Calu3 (cell line): Measurements from ENCODE around the gene AIRE. TPM values are rescaled to one million over a fixed set of nuclear protein-coding genes. Genes with fewer than 3 reads are reported as not detected.

Experiments
- BruUV-seq: library from RNA; stranded (reverse); fragments of 400-500 nt; replicated peaks from 2 replicates; lab custom pipeline; 2021; lab: Mats Ljungman, UMichigan
- CTCF ChIA-PET: fragments of 300-600 bp; sonication (Branson Sonifier 250); formaldehyde crosslinking; loops from one replicate; lab custom pipeline; 2022; ENCODE audit warnings: antibody characterized with exemption; lab: Charles Lee
- DNase-seq: peaks from one replicate; pipeline ENCODE4 v3.0.0; 2022
- H3K27ac Mint-ChIP-seq: one replicate; pipeline ENCODE4 v1.8.0; 2022; ENCODE audit warnings: mixed read lengths; ENCODE audit not compliant: unreplicated experiment
- H3K27me3 Mint-ChIP-seq: one replicate; pipeline ENCODE4 v1.8.0; 2022; ENCODE audit warnings: mixed read lengths; ENCODE audit not compliant: unreplicated experiment
- H3K36me3 Mint-ChIP-seq: one replicate; pipeline ENCODE4 v1.8.0; 2022; ENCODE audit warnings: mild to moderate bottlenecking, moderate library complexity, mixed read lengths; ENCODE audit not compliant: insufficient read depth, unreplicated experiment
- H3K4me1 Mint-ChIP-seq: one replicate; pipeline ENCODE4 v1.8.0; 2022; ENCODE audit warnings: mild to moderate bottlenecking, low read depth, mixed read lengths; ENCODE audit not compliant: unreplicated experiment
- H3K4me3 Mint-ChIP-seq: one replicate; pipeline ENCODE4 v1.8.0; 2022; ENCODE audit warnings: mild to moderate bottlenecking, low read depth, moderate library complexity, mixed read lengths; ENCODE audit not compliant: unreplicated experiment
- H3K9me3 Mint-ChIP-seq: one replicate; pipeline ENCODE4 v1.8.0; 2022; ENCODE audit warnings: low read depth, mixed read lengths; ENCODE audit not compliant: unreplicated experiment
- CTCF ChIP-seq: fragments of 200-600 bp; IDR thresholded peaks from one replicate; pipeline ENCODE4 v1.8.0; 2022; ENCODE audit warnings: antibody characterized with exemption; ENCODE audit not compliant: unreplicated experiment
- intact Hi-C: fragments of 100-400 bp; cut with micrococcal nuclease; formaldehyde crosslinking; loops from one replicate; pipeline ENCODE4 v1.10.0; 2022; ENCODE audit not compliant: unreplicated experiment
- total RNA-seq: library from RNA; stranded (reverse); gene quantifications from 2 replicates; pipeline ENCODE4 v1.2.3, GENCODE V29; 2022

The AIRE gene
- total RNA-seq, 1 experiment from 2014 or later = not detected

- H3K36me3 Mint-ChIP-seq = no peaks in the 10 kb centered on the region
- CTCF ChIA-PET = no interaction called here
- peaks cover 38% of the 10 kb centered on the region for H3K27me3 Mint-ChIP-seq
- H3K9me3 Mint-ChIP-seq = no peaks in the 10 kb centered on the region
- H3K4me1 Mint-ChIP-seq = no peaks in the 10 kb centered on the region
- intact Hi-C loops = no loop called here
- H3K4me3 Mint-ChIP-seq = no peak overlapping the region
- no peak for TF ChIP-seq CTCF
- H3K27ac Mint-ChIP-seq = no peak overlapping the region
- no peak for DNase-seq
- no TSS peak for BruUV-seq
Measured at GRCh38 chr21:44267655-44268142, 18.0 kb upstream of the AIRE start.

- no TSS peak for BruUV-seq
- intact Hi-C loops = no loop called here
- no peak for TF ChIP-seq CTCF
- Mint-ChIP-seq H3K27me3 (peaks cover 49% of the 10 kb centered on the region), H3K27ac (no peak overlapping the region), H3K9me3 (no peaks in the 10 kb centered on the region), H3K4me3 (no peak overlapping the region), H3K36me3 (no peaks in the 10 kb centered on the region), H3K4me1 (no peaks in the 10 kb centered on the region)
- CTCF ChIA-PET = interaction anchor here (0.7 kb wide), 1 partner anchor 85 kb away, joined by 4 read pairs; no protein-coding TSS in a partner anchor
- DNase-seq = no peak
Measured at GRCh38 chr21:44269090-44269489, 16.6 kb upstream of the AIRE start.

- peaks cover 61% of the 10 kb centered on the region for H3K27me3 Mint-ChIP-seq
- no peaks in the 10 kb centered on the region for H3K4me1 Mint-ChIP-seq
- intact Hi-C loops = no loop called here
- H3K4me3 Mint-ChIP-seq = no peak overlapping the region
- H3K27ac Mint-ChIP-seq = no peak overlapping the region
- no TSS peak for BruUV-seq
- TF ChIP-seq CTCF = no peak
- no peak for DNase-seq
- no peaks in the 10 kb centered on the region for H3K36me3 Mint-ChIP-seq
- H3K9me3 Mint-ChIP-seq = no peaks in the 10 kb centered on the region
- CTCF ChIA-PET = no interaction called here
Measured at GRCh38 chr21:44271558-44272283, 14.0 kb upstream of the AIRE start.

DNA sequence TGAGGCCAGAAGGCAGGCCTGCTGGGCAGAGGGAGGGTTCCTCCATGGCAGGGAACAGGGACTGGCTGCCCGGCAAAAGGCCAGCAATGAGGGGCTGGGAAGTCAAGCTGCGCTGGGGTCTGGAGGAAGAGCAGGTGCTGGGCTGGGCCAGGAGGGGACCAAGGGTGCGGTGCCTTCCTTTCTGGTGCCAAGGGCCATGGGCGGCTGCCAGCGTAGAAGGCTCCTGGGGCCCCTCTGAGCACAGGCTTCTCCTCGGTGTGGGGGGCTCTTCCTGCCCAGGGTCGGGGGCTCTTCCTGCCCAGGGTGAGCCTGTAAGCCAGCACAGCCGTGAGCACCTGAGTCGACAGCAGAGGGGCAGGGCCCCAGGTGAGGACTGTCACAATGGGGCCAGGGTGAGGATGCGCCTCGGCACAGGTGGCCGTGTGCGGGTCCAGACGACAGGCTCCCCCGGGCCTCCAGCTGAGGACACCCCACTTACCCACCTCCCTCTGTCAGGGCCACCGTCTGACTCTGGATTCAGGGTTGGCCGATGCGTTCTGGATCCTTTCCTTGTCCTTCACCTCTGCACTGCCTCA, 13.3 kb upstream of the AIRE start:
- TF ChIP-seq CTCF = no peak
- no peak overlapping the region for H3K4me3 Mint-ChIP-seq
- intact Hi-C loops = no loop called here
- H3K27me3 Mint-ChIP-seq = peaks cover 55% of the 10 kb centered on the region
- H3K27ac Mint-ChIP-seq = no peak overlapping the region
- H3K36me3 Mint-ChIP-seq = no peaks in the 10 kb centered on the region
- no peaks in the 10 kb centered on the region for H3K9me3 Mint-ChIP-seq
- H3K4me1 Mint-ChIP-seq = no peaks in the 10 kb centered on the region
- CTCF ChIA-PET = no interaction called here
- no peak for DNase-seq
- BruUV-seq = no TSS peak
